CD4-positive, CD25-positive, alpha-beta regulatory T cell (primary cell): ENCODE measurements around the gene PAN2. TPM values are rescaled to one million over a fixed set of nuclear protein-coding genes. Genes with fewer than 3 reads are reported as not detected.
"Not testable (repeated sequence)": the region's sequence is repeated elsewhere in the genome, so short reads cannot be mapped to it uniquely, and the experiment has no call there.

Experiments
- ATAC-seq, 2 donors: fragments of 150-1000 bp; cut with Tn5 transposase; one replicate each; pipeline ENCODE4 v1.10.0; 2021; ENCODE audit warnings: low read depth in 2 of 2, moderate number of reproducible peaks in 2 of 2, moderate library complexity in 1 of 2
- DNase-seq, 3 donors: peaks; one replicate each; pipeline versions ENCODE4 v3.0.0 to v3.0.0-alpha.2; 2012 to 2022; ENCODE audit warnings: mixed read lengths in 1 of 3
- H3K27ac ChIP-seq: one replicate; pipeline ENCODE4 v1.7.0; 2013; ENCODE audit warnings: mild to moderate bottlenecking, low read length; ENCODE audit not compliant: insufficient read depth, poor library complexity, severe bottlenecking
- H3K27me3 ChIP-seq: one replicate; pipeline ENCODE4 v1.7.0; 2013; ENCODE audit warnings: low read length; ENCODE audit not compliant: control insufficient read depth, insufficient read depth
- H3K36me3 ChIP-seq: one replicate; pipeline ENCODE4 v1.7.0; 2013; ENCODE audit warnings: mild to moderate bottlenecking, low read length, moderate library complexity; ENCODE audit not compliant: control insufficient read depth, insufficient read depth
- H3K4me1 ChIP-seq: 2 replicates; pipeline ENCODE4 v1.7.0; 2013; ENCODE audit warnings: mild to moderate bottlenecking, low read length; ENCODE audit not compliant: insufficient read depth, control insufficient read depth, poor library complexity, severe bottlenecking
- H3K4me3 ChIP-seq: one replicate; pipeline ENCODE4 v1.7.0; 2013; ENCODE audit warnings: low read depth, mild to moderate bottlenecking, low read length, moderate library complexity
- H3K9me3 ChIP-seq, 2 experiments: 1 replicate in 1 of 2; 2 replicates in 1 of 2; pipeline ENCODE4 v1.7.0; 2013; ENCODE audit warnings: low read length in 2 of 2, mild to moderate bottlenecking in 1 of 2, moderate library complexity in 1 of 2; ENCODE audit not compliant: control insufficient read depth in 2 of 2
- H3K27ac Mint-ChIP-seq, 3 donors: one replicate each; pipeline ENCODE4 v1.8.0; 2020 to 2022; ENCODE audit warnings: mild to moderate bottlenecking in 3 of 3, mixed read lengths in 3 of 3, moderate library complexity in 2 of 3
- H3K27me3 Mint-ChIP-seq: one replicate; pipeline ENCODE4 v1.8.0; 2022; ENCODE audit warnings: mild to moderate bottlenecking, mixed read lengths
- H3K36me3 Mint-ChIP-seq: one replicate; pipeline ENCODE4 v1.8.0; 2020; ENCODE audit warnings: mixed read lengths
- H3K4me1 Mint-ChIP-seq, 4 donors: one replicate each; pipeline ENCODE4 v1.8.0; 2020 to 2022; ENCODE audit warnings: mixed read lengths in 4 of 4, mild to moderate bottlenecking in 1 of 4
- H3K4me3 Mint-ChIP-seq, 4 donors: one replicate each; pipeline ENCODE4 v1.8.0; 2020 to 2022; ENCODE audit warnings: mild to moderate bottlenecking in 4 of 4, mixed read lengths in 4 of 4, moderate library complexity in 3 of 4
- H3K9me3 Mint-ChIP-seq, 7 donors: one replicate each; pipeline ENCODE4 v1.8.0; 2020 to 2022; ENCODE audit warnings: mixed read lengths in 7 of 7, mild to moderate bottlenecking in 3 of 7, moderate library complexity in 2 of 7
- polyA plus RNA-seq, 4 donors: library from polyadenylated mRNA; unstranded; fragments of 300-500 nt; fragmentation: Illumina TruSeq; gene quantifications; one replicate each; pipeline ENCODE4 v1.2.3, GENCODE V29; 2021
- total RNA-seq: library from RNA; stranded (reverse); gene quantifications from one replicate; pipeline ENCODE4 v1.2.3, GENCODE V29; 2022

Gene PAN2
- total and polyA plus RNA-seq, 5 donors from 2014 or later, result 4.5 to 83.5 (median 7.8) TPM

GRCh38 chr12:56332512-56333196 is 1.1 kb downstream of the PAN2 start:
- peaks cover 16% of the 10 kb centered on the region for H3K36me3 Mint-ChIP-seq
- no peaks in the 10 kb centered on the region for H3K9me3 ChIP-seq
- ATAC-seq, result no peak
- H3K9me3 Mint-ChIP-seq, result no peaks in the 10 kb centered on the region
- H3K4me3 ChIP-seq, result peak overlapping the region; percentile 93
- H3K4me1 ChIP-seq, result peaks cover 19% of the 10 kb centered on the region
- DNase-seq, result no peak
- peak overlapping the region; percentile 100 for H3K27ac ChIP-seq
- no peaks in the 10 kb centered on the region for H3K27me3 ChIP-seq
- no peaks in the 10 kb centered on the region for H3K27me3 Mint-ChIP-seq
- peaks cover 3% of the 10 kb centered on the region for H3K36me3 ChIP-seq
- H3K27ac Mint-ChIP-seq, result peak overlapping the region; percentile 99 to 100 (median 100)
- peak overlapping the region; percentile 74 to 98 (median 94) for H3K4me3 Mint-ChIP-seq
- peaks cover 10 to 39% (median 23%) of the 10 kb centered on the region in 4 donors for H3K4me1 Mint-ChIP-seq

- Histone ChIP-seq H3K4me3 (no peak overlapping the region), H3K9me3 (no peaks in the 10 kb centered on the region), H3K36me3 (peaks cover 19% of the 10 kb centered on the region), H3K27me3 (no peaks in the 10 kb centered on the region), H3K27ac (no peak overlapping the region), H3K4me1 (peaks cover 19% of the 10 kb centered on the region)
- Mint-ChIP-seq H3K4me3 (peak overlapping the region in 2 of 4 donors; percentile 65 to 98), H3K9me3 (no peaks in the 10 kb centered on the region), H3K27me3 (no peaks in the 10 kb centered on the region), H3K27ac (no peak overlapping the region), H3K4me1 (peaks cover 10 to 28% (median 21%) of the 10 kb centered on the region in 4 donors), H3K36me3 (peaks cover 29% of the 10 kb centered on the region)
- DNase-seq (no peak), ATAC-seq (no peak)
These were observed 2.8 kb downstream of the PAN2 start for GRCh38 chr12:56330936-56331490.

- Histone ChIP-seq H3K27ac (no peak overlapping the region), H3K4me3 (no peak overlapping the region), H3K9me3 (no peaks in the 10 kb centered on the region), H3K27me3 (no peaks in the 10 kb centered on the region), H3K4me1 (no peaks in the 10 kb centered on the region), H3K36me3 (peaks cover 55% of the 10 kb centered on the region)
- H3K27me3 Mint-ChIP-seq, result no peaks in the 10 kb centered on the region
- peaks cover 63% of the 10 kb centered on the region for H3K36me3 Mint-ChIP-seq
- DNase-seq (no peak), ATAC-seq (no peak)
- no peaks in the 10 kb centered on the region for H3K9me3 Mint-ChIP-seq
- H3K27ac Mint-ChIP-seq, result peak overlapping the region in 1 of 3 donors; percentile 35
- peaks cover 4 to 11% (median 5%) of the 10 kb centered on the region in 4 donors for H3K4me1 Mint-ChIP-seq
- H3K4me3 Mint-ChIP-seq, result peak overlapping the region in 1 of 4 donors; percentile 43
These were observed 7.3 kb downstream of the PAN2 start for GRCh38 chr12:56326533-56326932.

- Histone ChIP-seq H3K4me3 (no peak overlapping the region), H3K27me3 (no peaks in the 10 kb centered on the region), H3K36me3 (peaks cover 55% of the 10 kb centered on the region), H3K4me1 (no peaks in the 10 kb centered on the region), H3K27ac (no peak overlapping the region), H3K9me3 (no peaks in the 10 kb centered on the region)
- peaks cover under 1 to 7% (median 2%) of the 10 kb centered on the region in 4 donors for H3K4me1 Mint-ChIP-seq
- H3K36me3 Mint-ChIP-seq, result peaks cover 60% of the 10 kb centered on the region
- ATAC-seq (no peak), DNase-seq (no peak)
- peak overlapping the region in 2 of 3 donors; percentile 35 to 77 for H3K27ac Mint-ChIP-seq
- no peaks in the 10 kb centered on the region for H3K27me3 Mint-ChIP-seq
- H3K4me3 Mint-ChIP-seq, result no peak overlapping the region
- no peaks in the 10 kb centered on the region for H3K9me3 Mint-ChIP-seq
These were observed 7.7 kb downstream of the PAN2 start for GRCh38 chr12:56326126-56326525.

- H3K9me3 Mint-ChIP-seq, result no peaks in the 10 kb centered on the region
- H3K4me1 Mint-ChIP-seq, result peaks cover 0 to 7% (median 0%) of the 10 kb centered on the region in 4 donors
- Histone ChIP-seq H3K36me3 (peaks cover 60% of the 10 kb centered on the region), H3K4me3 (no peak overlapping the region), H3K9me3 (no peaks in the 10 kb centered on the region), H3K4me1 (no peaks in the 10 kb centered on the region), H3K27ac (no peak overlapping the region), H3K27me3 (no peaks in the 10 kb centered on the region)
- H3K4me3 Mint-ChIP-seq, result no peak overlapping the region
- DNase-seq, result no peak
- H3K27me3 Mint-ChIP-seq, result no peaks in the 10 kb centered on the region
- peaks cover 63% of the 10 kb centered on the region for H3K36me3 Mint-ChIP-seq
- no peak for ATAC-seq
- no peak overlapping the region for H3K27ac Mint-ChIP-seq
These were observed 9.6 kb downstream of the PAN2 start for GRCh38 chr12:56324206-56324605.

GRCh38 chr12:56321610-56322009 is 12.2 kb downstream of the PAN2 start:
- H3K4me1 Mint-ChIP-seq, H3K4me1 ChIP-seq, H3K27me3 Mint-ChIP-seq, H3K27ac ChIP-seq, DNase-seq, H3K9me3 ChIP-seq, H3K4me3 Mint-ChIP-seq, ATAC-seq, H3K27me3 ChIP-seq, H3K9me3 Mint-ChIP-seq, H3K4me3 ChIP-seq, H3K27ac Mint-ChIP-seq: not testable (repeated sequence)
- peaks cover 49% of the 10 kb centered on the region for H3K36me3 ChIP-seq
- H3K36me3 Mint-ChIP-seq, result peaks cover 50% of the 10 kb centered on the region

GRCh38 chr12:56321027-56321426 is 12.8 kb downstream of the PAN2 start:
- Histone ChIP-seq H3K27ac (no peak overlapping the region), H3K4me3 (no peak overlapping the region), H3K9me3 (no peaks in the 10 kb centered on the region), H3K36me3 (peaks cover 43% of the 10 kb centered on the region), H3K27me3 (no peaks in the 10 kb centered on the region), H3K4me1 (peaks cover 5% of the 10 kb centered on the region)
- ATAC-seq (no peak), DNase-seq (no peak)
- peak overlapping the region in 1 of 3 donors; percentile 66 for H3K27ac Mint-ChIP-seq
- H3K4me1 Mint-ChIP-seq, result peaks cover 0 to 6% (median 4%) of the 10 kb centered on the region in 4 donors
- H3K9me3 Mint-ChIP-seq, result no peaks in the 10 kb centered on the region
- peaks cover 46% of the 10 kb centered on the region for H3K36me3 Mint-ChIP-seq
- no peaks in the 10 kb centered on the region for H3K27me3 Mint-ChIP-seq
- no peak overlapping the region for H3K4me3 Mint-ChIP-seq

GRCh38 chr12:56317675-56318074 is 16.1 kb downstream of the PAN2 start:
- no peaks in the 10 kb centered on the region for H3K27me3 Mint-ChIP-seq
- no peak for DNase-seq
- H3K27ac Mint-ChIP-seq, result no peak overlapping the region
- no peaks in the 10 kb centered on the region for H3K9me3 Mint-ChIP-seq
- no peak overlapping the region for H3K27ac ChIP-seq
- no peak overlapping the region for H3K4me3 ChIP-seq
- peaks cover 4 to 24% (median 8%) of the 10 kb centered on the region in 4 donors for H3K4me1 Mint-ChIP-seq
- ATAC-seq, result no peak
- H3K4me1 ChIP-seq, result peaks cover 14% of the 10 kb centered on the region
- H3K27me3 ChIP-seq, result no peaks in the 10 kb centered on the region
- H3K4me3 Mint-ChIP-seq, result peak overlapping the region in 1 of 4 donors; percentile 25
- H3K9me3 ChIP-seq, result no peaks in the 10 kb centered on the region
- peaks cover 14% of the 10 kb centered on the region for H3K36me3 ChIP-seq
- peaks cover 25% of the 10 kb centered on the region for H3K36me3 Mint-ChIP-seq
